ENCODE measurements around the gene LRP8.
"Not testable (repeated sequence)": the region's sequence is repeated elsewhere in the genome, so short reads cannot be mapped to it uniquely, and the experiment has no call there.

DNA sequence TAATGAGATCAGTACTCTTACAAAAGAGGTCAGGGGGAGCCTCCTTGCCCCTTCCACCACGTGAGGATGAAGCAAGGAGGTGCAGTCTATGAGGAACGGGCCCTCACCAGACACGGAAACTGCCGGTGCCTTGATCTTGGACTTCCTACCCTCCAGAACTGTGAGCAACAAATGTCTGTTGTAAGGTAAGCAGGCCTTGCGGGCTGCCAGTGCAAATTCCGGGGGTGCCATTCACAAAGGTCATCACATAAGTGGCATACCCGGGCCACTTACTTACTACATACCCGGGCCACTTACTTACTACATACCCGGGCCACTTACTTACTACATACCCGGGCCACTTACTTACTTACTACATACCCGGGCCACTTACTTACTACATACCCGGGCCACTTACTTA, 44.7 kb downstream of the LRP8 start:
- TF ChIP-seq, protein P1, sequence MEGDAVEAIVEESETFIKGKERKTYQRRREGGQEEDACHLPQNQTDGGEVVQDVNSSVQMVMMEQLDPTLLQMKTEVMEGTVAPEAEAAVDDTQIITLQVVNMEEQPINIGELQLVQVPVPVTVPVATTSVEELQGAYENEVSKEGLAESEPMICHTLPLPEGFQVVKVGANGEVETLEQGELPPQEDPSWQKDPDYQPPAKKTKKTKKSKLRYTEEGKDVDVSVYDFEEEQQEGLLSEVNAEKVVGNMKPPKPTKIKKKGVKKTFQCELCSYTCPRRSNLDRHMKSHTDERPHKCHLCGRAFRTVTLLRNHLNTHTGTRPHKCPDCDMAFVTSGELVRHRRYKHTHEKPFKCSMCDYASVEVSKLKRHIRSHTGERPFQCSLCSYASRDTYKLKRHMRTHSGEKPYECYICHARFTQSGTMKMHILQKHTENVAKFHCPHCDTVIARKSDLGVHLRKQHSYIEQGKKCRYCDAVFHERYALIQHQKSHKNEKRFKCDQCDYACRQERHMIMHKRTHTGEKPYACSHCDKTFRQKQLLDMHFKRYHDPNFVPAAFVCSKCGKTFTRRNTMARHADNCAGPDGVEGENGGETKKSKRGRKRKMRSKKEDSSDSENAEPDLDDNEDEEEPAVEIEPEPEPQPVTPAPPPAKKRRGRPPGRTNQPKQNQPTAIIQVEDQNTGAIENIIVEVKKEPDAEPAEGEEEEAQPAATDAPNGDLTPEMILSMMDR (IDR thresholded peaks at IDR 0.05; ENCODE audit: extremely low read depth in 1 of 2, insufficient read depth in 1 of 2, low read depth in 1 of 2, low read length in 2 of 2): not testable (repeated sequence)
- not testable (repeated sequence) for TF ChIP-seq POLR2A (IDR thresholded peaks at IDR 0.05; ENCODE audit: low read depth, low read length); MYC (IDR thresholded peaks at IDR 0.05; ENCODE audit: low read depth, low read length); POLR2AphosphoS5 (IDR thresholded peaks at IDR 0.05; ENCODE audit: insufficient read depth, low read depth, low read length); FOS (IDR thresholded peaks at IDR 0.05; ENCODE audit: borderline replicate concordance, insufficient read depth, low read length); JUN (IDR thresholded peaks at IDR 0.05; ENCODE audit: borderline replicate concordance, insufficient read depth, insufficient read length, low read depth); EZH2 (IDR thresholded peaks at IDR 0.05; ENCODE audit: borderline replicate concordance, low read depth, low read length, severe bottlenecking)
- TF ChIP-seq, protein P2, sequence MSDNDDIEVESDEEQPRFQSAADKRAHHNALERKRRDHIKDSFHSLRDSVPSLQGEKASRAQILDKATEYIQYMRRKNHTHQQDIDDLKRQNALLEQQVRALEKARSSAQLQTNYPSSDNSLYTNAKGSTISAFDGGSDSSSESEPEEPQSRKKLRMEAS (IDR thresholded peaks at IDR 0.05; ENCODE audit: insufficient read depth, insufficient read length): not testable (repeated sequence)
